OCI-LY3 (cell line): ENCODE measurements around the gene OSCP1.

Experiments used
- EZH2phosphoT487 ChIP-seq: fragments of 200-600 bp; shearing (Covaris generic); IDR thresholded peaks from 2 replicates; pipeline ENCODE4 v1.6.1; 2018; ENCODE audit warnings: antibody characterized with exemption, mixed run types, low read depth
- TF ChIP-seq, protein P1 (sequence below): fragments of 200-600, 300-600 bp; sonication (generic); IDR thresholded peaks from 2 replicates; pipeline ENCODE4 v1.5.1; 2014; ENCODE audit warnings: antibody characterized with exemption, low read length, low read depth

GRCh38 chr1:36398370-36398977 lies 51.8 kb downstream of the OSCP1 start:
- TF ChIP-seq, protein P1, sequence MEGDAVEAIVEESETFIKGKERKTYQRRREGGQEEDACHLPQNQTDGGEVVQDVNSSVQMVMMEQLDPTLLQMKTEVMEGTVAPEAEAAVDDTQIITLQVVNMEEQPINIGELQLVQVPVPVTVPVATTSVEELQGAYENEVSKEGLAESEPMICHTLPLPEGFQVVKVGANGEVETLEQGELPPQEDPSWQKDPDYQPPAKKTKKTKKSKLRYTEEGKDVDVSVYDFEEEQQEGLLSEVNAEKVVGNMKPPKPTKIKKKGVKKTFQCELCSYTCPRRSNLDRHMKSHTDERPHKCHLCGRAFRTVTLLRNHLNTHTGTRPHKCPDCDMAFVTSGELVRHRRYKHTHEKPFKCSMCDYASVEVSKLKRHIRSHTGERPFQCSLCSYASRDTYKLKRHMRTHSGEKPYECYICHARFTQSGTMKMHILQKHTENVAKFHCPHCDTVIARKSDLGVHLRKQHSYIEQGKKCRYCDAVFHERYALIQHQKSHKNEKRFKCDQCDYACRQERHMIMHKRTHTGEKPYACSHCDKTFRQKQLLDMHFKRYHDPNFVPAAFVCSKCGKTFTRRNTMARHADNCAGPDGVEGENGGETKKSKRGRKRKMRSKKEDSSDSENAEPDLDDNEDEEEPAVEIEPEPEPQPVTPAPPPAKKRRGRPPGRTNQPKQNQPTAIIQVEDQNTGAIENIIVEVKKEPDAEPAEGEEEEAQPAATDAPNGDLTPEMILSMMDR, result no peak
- TF ChIP-seq EZH2phosphoT487, result no peak
